Stimulated activated CD4-positive, alpha-beta T cell treated with anti-CD3 and anti-CD28 coated beads, TNF-alpha, amount 100 ng/mL, for 24 hours (primary cell): ENCODE results near the gene SLC25A30.
A peak's percentile ranks its signal among the peaks of the same experiment; 100 is the strongest.

ENCODE experiments used
- DNase-seq, 3 experiments: peaks; one replicate each; pipeline ENCODE4 v3.0.0-alpha.2; 2020; ENCODE audit warnings: low read depth in 3 of 3

Gene SLC25A30, protein sequence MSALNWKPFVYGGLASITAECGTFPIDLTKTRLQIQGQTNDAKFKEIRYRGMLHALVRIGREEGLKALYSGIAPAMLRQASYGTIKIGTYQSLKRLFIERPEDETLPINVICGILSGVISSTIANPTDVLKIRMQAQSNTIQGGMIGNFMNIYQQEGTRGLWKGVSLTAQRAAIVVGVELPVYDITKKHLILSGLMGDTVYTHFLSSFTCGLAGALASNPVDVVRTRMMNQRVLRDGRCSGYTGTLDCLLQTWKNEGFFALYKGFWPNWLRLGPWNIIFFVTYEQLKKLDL

GRCh38 chr13:45417790-45418534 is at the start of gene SLC25A30:
Gene SLC25A30 (minus strand): TSS chr13:45418373. CDS start chr13:45411425, 6,948 bp downstream.
- peak; percentile 84 to 93 (median 87) for DNase-seq

DNA sequence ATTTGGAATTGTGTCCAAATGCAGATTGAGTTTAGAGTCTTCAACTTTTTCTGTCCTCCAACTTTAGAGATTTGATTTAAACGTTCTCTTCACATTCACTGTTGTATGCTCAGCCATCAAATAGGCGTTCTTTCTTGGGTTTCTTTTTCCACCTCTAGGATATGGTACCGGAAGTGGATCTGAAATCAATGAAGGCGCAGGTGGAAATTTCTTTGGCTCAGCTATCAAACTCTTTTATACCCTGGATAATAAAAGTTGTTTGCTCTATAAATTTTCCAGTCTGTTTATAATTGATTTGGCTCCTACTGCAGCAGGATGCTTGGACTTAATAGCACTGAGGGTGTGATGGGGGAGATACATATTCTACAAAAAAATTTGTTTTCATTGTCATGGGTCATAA is 48.2 kb upstream of the SLC25A30 start:
- no peak for DNase-seq

DNA sequence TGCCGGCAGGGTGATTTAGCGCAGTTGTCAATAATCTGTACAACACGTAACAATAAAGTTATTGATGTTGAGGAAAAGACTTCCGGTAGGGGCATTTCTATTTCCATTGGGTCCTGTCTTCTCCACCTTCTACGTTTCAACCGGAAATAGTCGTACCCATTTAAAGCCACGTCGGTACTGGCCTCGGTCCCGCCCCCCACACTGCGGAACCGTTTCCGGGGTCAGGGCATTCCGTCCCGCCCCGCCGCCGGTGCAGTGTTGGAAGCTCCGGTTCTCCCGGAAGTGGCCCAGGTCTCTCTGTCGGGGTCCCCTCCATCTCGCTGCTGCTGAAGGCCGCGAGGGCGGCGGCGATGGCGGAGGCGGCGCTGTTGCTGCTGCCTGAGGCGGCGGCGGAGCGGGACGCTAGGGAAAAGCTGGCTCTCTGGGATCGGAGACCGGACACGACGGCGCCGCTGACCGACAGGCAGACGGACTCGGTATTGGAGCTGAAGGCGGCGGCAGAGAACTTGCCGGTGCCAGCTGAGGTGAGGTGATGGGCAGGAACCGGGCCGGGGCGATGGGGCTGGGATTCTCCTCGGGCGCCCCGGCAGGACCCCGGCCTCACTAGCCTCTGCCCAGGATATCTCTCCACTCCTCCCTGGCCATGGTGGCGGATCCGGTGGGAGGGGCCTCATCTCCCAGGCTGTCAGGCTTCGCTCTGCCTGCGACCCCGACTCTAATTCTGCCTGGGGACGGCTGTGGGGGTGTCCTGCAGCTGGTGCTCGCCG is 46.7 kb upstream of the SLC25A30 start, which contains the start of gene COG3:
Gene COG3 (plus strand): TSS at position 253 of the 767 bp plus-strand sequence. CDS start 98 bp downstream, at position 351.
- DNase-seq: peak; percentile 90 to 95 (median 92)

- no peak for DNase-seq
Observed at GRCh38 chr13:45464141-45464686, 46.0 kb upstream of the SLC25A30 start.

DNA sequence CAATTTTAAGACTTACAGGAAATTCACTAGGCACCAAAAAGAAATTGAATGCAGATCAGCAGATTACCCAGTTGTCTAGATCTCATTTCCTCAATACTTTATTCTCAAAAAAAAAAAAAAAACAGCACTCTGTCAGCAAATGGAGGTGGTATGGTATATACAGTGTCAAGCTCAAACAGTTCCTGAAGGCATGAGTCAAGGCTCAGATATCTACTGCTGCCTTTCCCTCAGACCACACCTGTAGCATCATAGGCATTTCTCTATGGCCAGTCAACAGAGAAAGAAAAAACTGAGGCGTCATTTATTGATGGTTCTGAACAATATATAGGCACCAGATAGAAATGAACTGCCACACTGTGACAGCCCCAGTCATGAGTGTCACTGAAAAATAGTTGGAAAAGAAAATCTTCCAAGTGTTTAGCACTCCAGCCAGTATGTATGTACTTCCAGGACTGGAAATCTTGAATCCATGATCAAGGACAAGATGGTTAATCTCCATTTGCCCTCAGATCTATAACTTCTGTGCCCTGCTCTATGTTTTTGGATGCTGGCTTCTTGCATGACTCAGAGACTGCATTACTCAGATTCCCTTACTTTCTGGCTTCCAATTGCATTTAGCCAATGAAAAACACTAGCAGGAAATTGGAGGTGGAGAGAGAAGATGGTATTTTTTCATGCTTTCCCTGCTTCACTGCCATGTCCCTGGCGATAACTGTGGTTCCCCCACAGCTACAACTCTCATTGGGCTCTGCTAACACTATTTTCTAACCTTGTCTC is 38.2 kb upstream of the SLC25A30 start:
- DNase-seq: no peak

DNA sequence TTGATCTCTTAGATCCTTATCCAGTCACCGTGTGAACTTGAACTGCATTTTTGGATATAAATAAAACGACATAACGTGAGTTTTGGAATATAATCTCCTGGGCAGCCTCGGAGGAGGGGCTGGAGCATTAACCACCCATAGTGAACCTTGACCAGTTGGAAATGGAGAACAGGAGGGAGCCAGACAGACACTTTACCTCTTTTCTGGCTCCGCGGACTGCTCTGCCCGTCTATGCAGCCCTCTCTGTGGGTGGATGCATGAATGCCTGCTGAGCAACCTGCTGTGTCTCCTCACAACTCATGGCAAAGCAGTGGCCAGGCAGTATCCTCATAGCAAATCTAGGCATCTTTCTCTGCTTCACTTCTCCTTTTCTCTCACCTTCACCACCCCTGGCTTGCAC is 36.0 kb upstream of the SLC25A30 start:
- no peak for DNase-seq

- no peak for DNase-seq
Observed at GRCh38 chr13:45451282-45451681, 33.1 kb upstream of the SLC25A30 start.

DNA sequence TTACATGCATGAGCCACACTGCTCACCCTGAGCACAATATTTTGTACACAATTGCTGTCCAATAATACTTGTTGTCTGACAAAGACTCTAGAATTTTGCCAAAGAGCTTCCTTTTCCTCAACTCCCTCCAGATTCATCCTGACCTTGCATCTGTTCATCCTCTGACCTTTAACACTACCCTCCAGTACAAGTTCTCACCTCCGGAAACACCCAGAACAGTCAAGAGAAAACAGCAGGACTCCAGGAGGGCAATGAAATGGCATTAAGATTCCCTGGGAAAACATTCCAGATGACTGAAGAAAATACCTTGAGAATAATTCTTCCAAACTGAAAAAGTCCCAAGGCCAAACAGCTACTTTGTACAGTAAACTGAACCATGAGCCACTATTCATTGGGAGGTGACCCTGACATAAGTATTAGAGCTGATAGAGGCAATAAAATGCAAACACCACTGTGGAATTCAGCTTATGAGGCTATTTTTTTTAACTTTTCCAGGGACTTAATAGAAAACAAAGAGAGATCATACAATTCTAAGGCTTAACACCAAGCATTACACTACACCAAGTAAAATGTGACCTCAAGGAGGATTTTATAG is 30.9 kb upstream of the SLC25A30 start:
- no peak for DNase-seq

- DNase-seq: no peak
Observed at GRCh38 chr13:45447050-45447661, 29.0 kb upstream of the SLC25A30 start.

DNA sequence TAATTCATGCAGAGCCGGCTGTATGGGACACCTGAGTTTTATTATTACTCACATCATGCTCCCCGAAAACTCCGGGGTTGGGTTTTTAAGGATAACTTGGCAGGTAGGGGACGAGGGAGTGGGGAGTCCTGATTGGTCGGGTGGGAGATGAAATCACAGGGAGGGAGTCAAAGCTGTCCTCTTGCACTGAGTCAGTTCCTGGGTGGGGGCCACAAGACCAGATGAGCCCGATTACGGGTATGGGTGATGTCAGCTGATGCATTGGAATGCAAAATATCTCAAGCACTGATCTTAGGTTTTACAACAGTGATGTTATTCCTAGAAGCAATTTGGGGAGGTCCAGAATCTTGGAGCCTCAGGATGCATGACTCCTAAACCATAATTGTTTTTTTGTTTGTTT is 28.0 kb upstream of the SLC25A30 start:
- no peak for DNase-seq

GRCh38 chr13:45445053-45445452 is 26.9 kb upstream of the SLC25A30 start:
- no peak for DNase-seq

DNA sequence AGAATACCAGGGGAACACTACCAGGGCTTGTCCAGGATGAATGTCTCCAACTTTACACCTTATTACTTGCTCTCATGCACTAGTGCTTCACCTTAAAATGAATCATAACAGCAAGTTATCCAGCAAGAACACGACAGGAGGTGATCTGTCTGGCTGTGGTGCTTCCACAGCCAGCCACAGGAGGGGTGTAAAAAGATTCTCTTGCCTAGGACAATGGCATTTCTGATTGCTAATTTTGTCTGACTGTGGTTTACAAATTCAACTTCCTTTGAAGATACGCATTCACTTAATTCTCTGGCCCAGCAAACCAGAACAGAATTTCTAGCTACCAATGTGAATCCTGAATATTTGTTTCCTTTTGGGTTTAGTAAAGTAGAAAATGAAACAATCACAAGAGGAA is 23.5 kb upstream of the SLC25A30 start:
- no peak for DNase-seq

GRCh38 chr13:45439781-45440462 is 21.7 kb upstream of the SLC25A30 start:
- DNase-seq: no peak

DNA sequence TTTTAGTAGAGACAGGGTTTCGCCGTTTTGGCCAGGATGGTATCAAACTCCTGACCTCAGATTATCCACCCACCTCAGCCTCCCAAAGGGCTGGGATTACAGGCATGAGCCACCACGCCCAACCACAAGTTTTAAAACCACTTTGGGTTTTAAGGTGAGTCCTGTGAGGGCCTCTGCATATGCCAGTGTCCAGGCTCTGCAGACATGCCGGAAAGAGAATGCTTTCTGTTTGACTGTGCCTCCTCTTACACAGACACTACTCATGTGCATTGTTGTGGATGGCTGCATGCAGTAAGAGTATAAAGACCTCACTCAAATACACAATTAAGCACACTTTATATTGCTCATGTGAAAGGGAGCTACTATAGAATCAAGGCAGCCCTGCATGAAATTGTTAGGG is 20.8 kb upstream of the SLC25A30 start:
- no peak for DNase-seq

- DNase-seq: no peak
Observed at GRCh38 chr13:45437947-45438346, 19.8 kb upstream of the SLC25A30 start.

- DNase-seq: no peak
Observed at GRCh38 chr13:45436953-45437352, 18.8 kb upstream of the SLC25A30 start.

GRCh38 chr13:45436332-45436731 is 18.2 kb upstream of the SLC25A30 start:
- no peak for DNase-seq

GRCh38 chr13:45434556-45435371 is 16.6 kb upstream of the SLC25A30 start:
- no peak for DNase-seq

- no peak for DNase-seq
Observed at GRCh38 chr13:45433381-45433790, 15.2 kb upstream of the SLC25A30 start.
